H1 (cell line): Measurements from ENCODE around the gene CNNM3. TPM values are rescaled to one million over a fixed set of nuclear protein-coding genes. Genes with fewer than 3 reads are reported as not detected.

Experiments
- CHD2 ChIP-seq: IDR thresholded peaks from 2 replicates; pipeline ENCODE4 v1.6.1; 2012; ENCODE audit warnings: low read length, improper control_type of control experiment
- EZH2 ChIP-seq: fragments of 200-600 bp; sonication (generic); IDR thresholded peaks from 2 replicates; pipeline ENCODE4 v1.7.1; 2012; ENCODE audit warnings: low read depth, mild to moderate bottlenecking, moderate library complexity, low read length, inconsistent platforms; ENCODE audit not compliant: severe bottlenecking
- FOSL1 ChIP-seq: IDR thresholded peaks from 2 replicates; pipeline ENCODE4 v1.6.1; 2011; ENCODE audit warnings: mild to moderate bottlenecking, low read depth, low read length, moderate library complexity; ENCODE audit not compliant: insufficient read depth
- KDM5A ChIP-seq: fragments of 200-600 bp; IDR thresholded peaks from 2 replicates; pipeline ENCODE4 v1.7.1; 2012; ENCODE audit warnings: mild to moderate bottlenecking, low read length, inconsistent platforms, mixed read lengths
- polyA plus RNA-seq, 7 experiments: library from polyadenylated mRNA; depleted of rRNA in 3 of 7; stranded (reverse) in 5 of 7; unstranded in 2 of 7; fragments of >200 nt in 5 of 7; fragments of 200-250 nt in 2 of 7; gene quantifications; 1 replicate in 5 of 7; 2 replicates in 1 of 7; 4 replicates in 1 of 7; pipeline versions ENCODE4 v1.2.1 to v1.2.3, GENCODE V29; 2011 to 2013; ENCODE audit warnings: missing spikeins in 2 of 7, mixed read lengths in 2 of 7
- total RNA-seq: library from RNA; stranded (reverse); fragmentation: NEBNext Ultra II Directional; extraction: Animal tissue kit (Norgen Biotek cat#: 25700); gene quantifications from 2 replicates; pipeline ENCODE4 v1.2.1, GENCODE V29; 2021

Gene CNNM3
- total and polyA plus RNA-seq, 2 of the 8 experiments (the other 6 are each of a cell fraction or from before 2014, with no cell fraction given): 29.1 to 29.2 TPM

DNA sequence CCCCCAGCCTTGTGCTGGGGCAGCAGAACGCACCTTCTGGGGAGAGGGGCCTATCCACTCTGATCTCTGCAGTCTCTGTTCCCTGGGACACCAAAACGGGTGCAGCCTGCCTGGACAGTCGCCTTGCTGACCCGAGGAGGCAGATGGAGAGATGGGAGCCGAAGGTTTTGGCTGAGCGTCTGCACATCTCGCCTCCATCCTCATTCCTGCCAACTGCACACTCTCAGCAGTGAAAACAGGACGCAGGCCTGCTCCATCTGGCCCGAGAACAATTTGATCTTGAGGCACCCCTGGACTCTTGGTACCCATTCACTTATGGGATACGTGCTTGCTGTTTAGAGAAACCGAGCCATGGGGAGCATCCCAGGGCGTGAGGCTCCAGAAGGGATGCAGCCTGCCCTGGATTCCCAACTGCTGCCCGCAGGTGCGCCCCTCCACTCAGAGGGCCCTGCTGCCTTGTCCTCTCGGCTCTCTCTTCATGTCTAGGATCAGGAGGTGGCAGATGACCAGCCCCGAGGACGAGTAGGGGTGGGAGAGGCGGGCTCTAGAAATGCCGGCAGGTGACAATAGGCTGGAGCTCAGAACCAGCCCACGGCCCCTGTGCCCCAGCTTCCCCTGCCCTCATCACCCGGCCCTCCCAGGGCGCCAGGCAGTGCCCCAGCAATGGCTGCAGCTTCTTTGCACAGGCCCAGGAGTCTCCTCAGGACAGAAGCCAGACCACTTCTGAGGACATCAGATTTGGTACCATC, 62.9 kb downstream of the CNNM3 start (continued):
- TF ChIP-seq KDM5A (no peak), EZH2 (no peak), FOSL1 (no peak), CHD2 (no peak)
